H1 (cell line): Measurements from ENCODE around the gene CCNL2. TPM values are rescaled to one million over a fixed set of nuclear protein-coding genes. Genes with fewer than 3 reads are reported as not detected.

Experiments
- CTBP2 ChIP-seq: IDR thresholded peaks from 2 replicates; pipeline ENCODE4 v1.7.0; 2011; ENCODE audit warnings: borderline replicate concordance, mild to moderate bottlenecking, moderate library complexity, mixed read lengths, low read length; ENCODE audit not compliant: insufficient read depth, insufficient read length
- NRF1 ChIP-seq: IDR thresholded peaks from 2 replicates; pipeline ENCODE4 v1.6.1; 2011; ENCODE audit warnings: mild to moderate bottlenecking, low read depth, low read length, improper control_type of control experiment
- TEAD4 ChIP-seq: IDR thresholded peaks from 2 replicates; pipeline ENCODE4 v1.6.1; 2012; ENCODE audit warnings: low read depth, low read length, inconsistent platforms, mixed read lengths
- polyA plus RNA-seq, 7 experiments: library from polyadenylated mRNA; depleted of rRNA in 3 of 7; stranded (reverse) in 5 of 7; unstranded in 2 of 7; fragments of >200 nt in 5 of 7; fragments of 200-250 nt in 2 of 7; gene quantifications; 1 replicate in 5 of 7; 2 replicates in 1 of 7; 4 replicates in 1 of 7; pipeline versions ENCODE4 v1.2.1 to v1.2.3, GENCODE V29; 2011 to 2013; ENCODE audit warnings: missing spikeins in 2 of 7, mixed read lengths in 2 of 7
- total RNA-seq: library from RNA; stranded (reverse); fragmentation: NEBNext Ultra II Directional; extraction: Animal tissue kit (Norgen Biotek cat#: 25700); gene quantifications from 2 replicates; pipeline ENCODE4 v1.2.1, GENCODE V29; 2021
- TF ChIP-seq, protein P1 (sequence below): fragments of 300-600 bp; sonication (generic); IDR thresholded peaks from 2 replicates; pipeline ENCODE4 v1.7.1; 2012; ENCODE audit warnings: low read length, moderate library complexity, mild to moderate bottlenecking, inconsistent platforms; ENCODE audit not compliant: insufficient replicate concordance

CCNL2 gene
- total and polyA plus RNA-seq, 2 of the 8 experiments (the other 6 are each of a cell fraction or from before 2014, with no cell fraction given) = 79.8 to 120 TPM

DNA sequence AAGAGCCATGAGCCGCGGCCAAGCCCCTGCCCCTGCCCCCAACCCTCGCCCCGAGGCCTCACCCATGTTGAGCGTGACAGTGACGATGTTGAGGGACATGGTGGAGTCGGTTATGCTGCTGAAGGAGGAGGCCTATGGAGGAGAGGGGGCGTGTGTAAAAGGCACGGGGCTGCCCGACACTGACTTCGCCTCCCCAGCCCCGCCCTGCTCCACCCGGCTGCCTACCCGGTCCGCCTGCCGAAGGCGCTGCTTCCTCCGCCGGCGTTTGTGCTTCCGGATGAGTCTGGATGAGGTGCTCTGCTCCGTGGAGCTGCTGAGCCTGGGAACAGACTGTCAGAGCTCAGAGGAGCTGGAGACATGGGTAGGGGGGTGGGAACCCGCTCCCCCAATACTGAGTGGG is 59.0 kb downstream of the CCNL2 start (continued):
- TF ChIP-seq, protein P1, sequence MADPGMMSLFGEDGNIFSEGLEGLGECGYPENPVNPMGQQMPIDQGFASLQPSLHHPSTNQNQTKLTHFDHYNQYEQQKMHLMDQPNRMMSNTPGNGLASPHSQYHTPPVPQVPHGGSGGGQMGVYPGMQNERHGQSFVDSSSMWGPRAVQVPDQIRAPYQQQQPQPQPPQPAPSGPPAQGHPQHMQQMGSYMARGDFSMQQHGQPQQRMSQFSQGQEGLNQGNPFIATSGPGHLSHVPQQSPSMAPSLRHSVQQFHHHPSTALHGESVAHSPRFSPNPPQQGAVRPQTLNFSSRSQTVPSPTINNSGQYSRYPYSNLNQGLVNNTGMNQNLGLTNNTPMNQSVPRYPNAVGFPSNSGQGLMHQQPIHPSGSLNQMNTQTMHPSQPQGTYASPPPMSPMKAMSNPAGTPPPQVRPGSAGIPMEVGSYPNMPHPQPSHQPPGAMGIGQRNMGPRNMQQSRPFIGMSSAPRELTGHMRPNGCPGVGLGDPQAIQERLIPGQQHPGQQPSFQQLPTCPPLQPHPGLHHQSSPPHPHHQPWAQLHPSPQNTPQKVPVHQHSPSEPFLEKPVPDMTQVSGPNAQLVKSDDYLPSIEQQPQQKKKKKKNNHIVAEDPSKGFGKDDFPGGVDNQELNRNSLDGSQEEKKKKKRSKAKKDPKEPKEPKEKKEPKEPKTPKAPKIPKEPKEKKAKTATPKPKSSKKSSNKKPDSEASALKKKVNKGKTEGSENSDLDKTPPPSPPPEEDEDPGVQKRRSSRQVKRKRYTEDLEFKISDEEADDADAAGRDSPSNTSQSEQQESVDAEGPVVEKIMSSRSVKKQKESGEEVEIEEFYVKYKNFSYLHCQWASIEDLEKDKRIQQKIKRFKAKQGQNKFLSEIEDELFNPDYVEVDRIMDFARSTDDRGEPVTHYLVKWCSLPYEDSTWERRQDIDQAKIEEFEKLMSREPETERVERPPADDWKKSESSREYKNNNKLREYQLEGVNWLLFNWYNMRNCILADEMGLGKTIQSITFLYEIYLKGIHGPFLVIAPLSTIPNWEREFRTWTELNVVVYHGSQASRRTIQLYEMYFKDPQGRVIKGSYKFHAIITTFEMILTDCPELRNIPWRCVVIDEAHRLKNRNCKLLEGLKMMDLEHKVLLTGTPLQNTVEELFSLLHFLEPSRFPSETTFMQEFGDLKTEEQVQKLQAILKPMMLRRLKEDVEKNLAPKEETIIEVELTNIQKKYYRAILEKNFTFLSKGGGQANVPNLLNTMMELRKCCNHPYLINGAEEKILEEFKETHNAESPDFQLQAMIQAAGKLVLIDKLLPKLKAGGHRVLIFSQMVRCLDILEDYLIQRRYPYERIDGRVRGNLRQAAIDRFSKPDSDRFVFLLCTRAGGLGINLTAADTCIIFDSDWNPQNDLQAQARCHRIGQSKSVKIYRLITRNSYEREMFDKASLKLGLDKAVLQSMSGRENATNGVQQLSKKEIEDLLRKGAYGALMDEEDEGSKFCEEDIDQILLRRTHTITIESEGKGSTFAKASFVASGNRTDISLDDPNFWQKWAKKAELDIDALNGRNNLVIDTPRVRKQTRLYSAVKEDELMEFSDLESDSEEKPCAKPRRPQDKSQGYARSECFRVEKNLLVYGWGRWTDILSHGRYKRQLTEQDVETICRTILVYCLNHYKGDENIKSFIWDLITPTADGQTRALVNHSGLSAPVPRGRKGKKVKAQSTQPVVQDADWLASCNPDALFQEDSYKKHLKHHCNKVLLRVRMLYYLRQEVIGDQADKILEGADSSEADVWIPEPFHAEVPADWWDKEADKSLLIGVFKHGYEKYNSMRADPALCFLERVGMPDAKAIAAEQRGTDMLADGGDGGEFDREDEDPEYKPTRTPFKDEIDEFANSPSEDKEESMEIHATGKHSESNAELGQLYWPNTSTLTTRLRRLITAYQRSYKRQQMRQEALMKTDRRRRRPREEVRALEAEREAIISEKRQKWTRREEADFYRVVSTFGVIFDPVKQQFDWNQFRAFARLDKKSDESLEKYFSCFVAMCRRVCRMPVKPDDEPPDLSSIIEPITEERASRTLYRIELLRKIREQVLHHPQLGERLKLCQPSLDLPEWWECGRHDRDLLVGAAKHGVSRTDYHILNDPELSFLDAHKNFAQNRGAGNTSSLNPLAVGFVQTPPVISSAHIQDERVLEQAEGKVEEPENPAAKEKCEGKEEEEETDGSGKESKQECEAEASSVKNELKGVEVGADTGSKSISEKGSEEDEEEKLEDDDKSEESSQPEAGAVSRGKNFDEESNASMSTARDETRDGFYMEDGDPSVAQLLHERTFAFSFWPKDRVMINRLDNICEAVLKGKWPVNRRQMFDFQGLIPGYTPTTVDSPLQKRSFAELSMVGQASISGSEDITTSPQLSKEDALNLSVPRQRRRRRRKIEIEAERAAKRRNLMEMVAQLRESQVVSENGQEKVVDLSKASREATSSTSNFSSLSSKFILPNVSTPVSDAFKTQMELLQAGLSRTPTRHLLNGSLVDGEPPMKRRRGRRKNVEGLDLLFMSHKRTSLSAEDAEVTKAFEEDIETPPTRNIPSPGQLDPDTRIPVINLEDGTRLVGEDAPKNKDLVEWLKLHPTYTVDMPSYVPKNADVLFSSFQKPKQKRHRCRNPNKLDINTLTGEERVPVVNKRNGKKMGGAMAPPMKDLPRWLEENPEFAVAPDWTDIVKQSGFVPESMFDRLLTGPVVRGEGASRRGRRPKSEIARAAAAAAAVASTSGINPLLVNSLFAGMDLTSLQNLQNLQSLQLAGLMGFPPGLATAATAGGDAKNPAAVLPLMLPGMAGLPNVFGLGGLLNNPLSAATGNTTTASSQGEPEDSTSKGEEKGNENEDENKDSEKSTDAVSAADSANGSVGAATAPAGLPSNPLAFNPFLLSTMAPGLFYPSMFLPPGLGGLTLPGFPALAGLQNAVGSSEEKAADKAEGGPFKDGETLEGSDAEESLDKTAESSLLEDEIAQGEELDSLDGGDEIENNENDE = no peak
- TF ChIP-seq TEAD4 (no peak), NRF1 (no peak), CTBP2 (no peak)
